SK-N-SH (cell line): ENCODE measurements around the gene SIX2.

Experiments
- RFX5 ChIP-seq: IDR thresholded peaks from 2 replicates; pipeline ENCODE4 v1.6.1; 2012; ENCODE audit warnings: mild to moderate bottlenecking, improper control_type of control experiment, low read length
- TAF1 ChIP-seq: IDR thresholded peaks from 2 replicates; pipeline ENCODE4 v1.6.1; 2012; ENCODE audit warnings: low read depth, mild to moderate bottlenecking, low read length, moderate library complexity, borderline replicate concordance
- TF ChIP-seq, protein P1 (sequence below): fragments of 200-600 bp; sonication (generic); IDR thresholded peaks from 2 replicates; pipeline ENCODE4 v1.6.1; 2017; ENCODE audit warnings: antibody characterized with exemption, mild to moderate bottlenecking, moderate library complexity

DNA sequence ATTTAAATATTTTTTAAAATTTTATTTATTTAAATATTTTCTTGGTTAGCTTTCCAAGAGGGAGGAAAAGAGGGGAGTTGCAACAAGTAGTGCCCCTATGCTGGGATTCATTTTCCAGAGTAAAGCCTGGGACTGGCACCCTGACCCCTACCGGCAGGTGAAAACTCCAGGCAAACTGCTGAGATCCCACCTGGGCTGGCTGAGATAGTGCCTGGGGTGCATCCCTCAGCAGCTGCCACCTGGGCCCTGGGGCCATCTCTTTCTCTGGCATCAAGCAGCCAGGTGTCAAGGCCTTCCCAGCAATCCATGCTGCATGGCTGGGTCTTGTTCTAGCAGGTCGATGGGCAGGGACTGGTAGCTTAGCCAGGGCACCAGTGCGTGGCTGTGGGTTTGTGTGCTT is 6.6 kb downstream of the SIX2 start:
- TF ChIP-seq TAF1 (no peak), RFX5 (no peak)
- TF ChIP-seq, protein P1, sequence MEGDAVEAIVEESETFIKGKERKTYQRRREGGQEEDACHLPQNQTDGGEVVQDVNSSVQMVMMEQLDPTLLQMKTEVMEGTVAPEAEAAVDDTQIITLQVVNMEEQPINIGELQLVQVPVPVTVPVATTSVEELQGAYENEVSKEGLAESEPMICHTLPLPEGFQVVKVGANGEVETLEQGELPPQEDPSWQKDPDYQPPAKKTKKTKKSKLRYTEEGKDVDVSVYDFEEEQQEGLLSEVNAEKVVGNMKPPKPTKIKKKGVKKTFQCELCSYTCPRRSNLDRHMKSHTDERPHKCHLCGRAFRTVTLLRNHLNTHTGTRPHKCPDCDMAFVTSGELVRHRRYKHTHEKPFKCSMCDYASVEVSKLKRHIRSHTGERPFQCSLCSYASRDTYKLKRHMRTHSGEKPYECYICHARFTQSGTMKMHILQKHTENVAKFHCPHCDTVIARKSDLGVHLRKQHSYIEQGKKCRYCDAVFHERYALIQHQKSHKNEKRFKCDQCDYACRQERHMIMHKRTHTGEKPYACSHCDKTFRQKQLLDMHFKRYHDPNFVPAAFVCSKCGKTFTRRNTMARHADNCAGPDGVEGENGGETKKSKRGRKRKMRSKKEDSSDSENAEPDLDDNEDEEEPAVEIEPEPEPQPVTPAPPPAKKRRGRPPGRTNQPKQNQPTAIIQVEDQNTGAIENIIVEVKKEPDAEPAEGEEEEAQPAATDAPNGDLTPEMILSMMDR, result no peak
